ENCODE data around the gene CEP128. TPM values are rescaled to one million over a fixed set of nuclear protein-coding genes. Genes with fewer than 3 reads are reported as not detected.

CEP128 gene
- total RNA-seq, 1 experiment from 2014 or later = 16.4 TPM

DNA sequence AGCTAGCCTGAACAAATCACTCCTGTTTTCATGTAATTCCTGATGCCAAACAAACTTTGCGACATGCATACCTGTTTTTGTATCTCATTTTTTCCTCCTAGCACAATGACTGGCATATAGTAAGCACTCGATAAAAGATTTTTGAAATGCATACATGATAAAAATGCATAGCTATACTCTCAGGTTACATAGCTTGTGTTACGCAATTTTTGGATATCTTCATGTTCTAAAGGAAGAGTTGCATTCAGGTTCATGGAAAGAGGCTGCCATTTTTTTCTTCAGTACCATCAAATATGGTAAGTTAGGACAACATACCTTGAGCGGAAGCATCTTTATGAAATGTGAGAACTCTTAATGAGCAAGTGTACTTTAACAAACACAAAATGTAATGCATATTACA, 445.4 kb downstream of the CEP128 start (continued):
- TF ChIP-seq ELF1 (IDR thresholded peaks at IDR 0.05; ENCODE audit: borderline replicate concordance, low read depth) (no peak), ZFX (IDR thresholded peaks at IDR 0.05) (no peak), POLR2AphosphoS5 (IDR thresholded peaks at IDR 0.05; ENCODE audit: low read depth, low read length) (no peak)
- TF ChIP-seq, protein P1, sequence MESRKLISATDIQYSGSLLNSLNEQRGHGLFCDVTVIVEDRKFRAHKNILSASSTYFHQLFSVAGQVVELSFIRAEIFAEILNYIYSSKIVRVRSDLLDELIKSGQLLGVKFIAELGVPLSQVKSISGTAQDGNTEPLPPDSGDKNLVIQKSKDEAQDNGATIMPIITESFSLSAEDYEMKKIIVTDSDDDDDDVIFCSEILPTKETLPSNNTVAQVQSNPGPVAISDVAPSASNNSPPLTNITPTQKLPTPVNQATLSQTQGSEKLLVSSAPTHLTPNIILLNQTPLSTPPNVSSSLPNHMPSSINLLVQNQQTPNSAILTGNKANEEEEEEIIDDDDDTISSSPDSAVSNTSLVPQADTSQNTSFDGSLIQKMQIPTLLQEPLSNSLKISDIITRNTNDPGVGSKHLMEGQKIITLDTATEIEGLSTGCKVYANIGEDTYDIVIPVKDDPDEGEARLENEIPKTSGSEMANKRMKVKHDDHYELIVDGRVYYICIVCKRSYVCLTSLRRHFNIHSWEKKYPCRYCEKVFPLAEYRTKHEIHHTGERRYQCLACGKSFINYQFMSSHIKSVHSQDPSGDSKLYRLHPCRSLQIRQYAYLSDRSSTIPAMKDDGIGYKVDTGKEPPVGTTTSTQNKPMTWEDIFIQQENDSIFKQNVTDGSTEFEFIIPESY (IDR thresholded peaks at IDR 0.05; ENCODE audit: extremely low read depth, insufficient replicate concordance, low read length) = no peak

DNA sequence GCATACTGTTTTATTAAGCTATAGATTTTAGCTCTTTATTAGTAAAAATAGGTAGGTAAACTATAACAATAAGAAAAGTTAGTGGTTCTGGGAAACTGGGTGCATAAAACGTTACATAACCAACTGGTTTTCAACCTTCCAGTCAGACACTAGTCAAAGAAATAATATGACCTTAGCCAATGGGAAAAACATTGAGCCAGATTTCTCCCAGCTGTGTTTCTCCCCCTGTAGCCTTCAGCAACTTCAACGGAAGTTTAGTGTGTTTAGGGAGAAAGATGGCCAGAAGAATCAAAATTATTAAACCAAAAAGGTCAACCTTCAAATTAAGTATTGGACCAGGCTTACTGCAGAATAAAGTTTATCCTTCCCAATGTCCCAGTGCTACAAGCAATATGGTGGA, 446.8 kb downstream of the CEP128 start:
- Histone ChIP-seq H4K20me1 (ENCODE audit: insufficient read depth) (no peaks in the 10 kb centered on the region), H3K27me3 (ENCODE audit: insufficient read depth, low read length) (no peaks in the 10 kb centered on the region), H3K79me2 (ENCODE audit: insufficient read depth, low read length) (no peaks in the 10 kb centered on the region), H3K9ac (ENCODE audit: low read length) (no peak overlapping the region), H3K9me3 (ENCODE audit: control insufficient read depth in 1 of 2, insufficient read depth in 1 of 2, low read depth in 1 of 2, low read length in 2 of 2) (no peaks in the 10 kb centered on the region), H2AFZ (ENCODE audit: low read depth, low read length, poor library complexity, severe bottlenecking) (no peak overlapping the region), H3K36me3 (ENCODE audit: control insufficient read depth in 1 of 2, insufficient read depth in 2 of 2, low read length in 2 of 2) (no peaks in the 10 kb centered on the region), H3K4me2 (ENCODE audit: low read length) (no peak overlapping the region), H3K4me1 (ENCODE audit: control insufficient read depth in 1 of 2, insufficient read depth in 2 of 2, low read length in 2 of 2) (no peaks in the 10 kb centered on the region), H3K9me2 (ENCODE audit: insufficient read depth) (no peaks in the 10 kb centered on the region), H3K4me3 (replicated peaks in 1 of 2; ENCODE audit: low read depth in 1 of 2, low read length in 2 of 2) (no peak overlapping the region), H3K27ac (ENCODE audit: low read depth, low read length) (no peak overlapping the region)
- ChIA-PET CTCF (no interaction called here), RAD21 (ENCODE audit: low non-redundant PET in 1 of 2, low total read pairs in 2 of 2, uncharacterized antibody in 2 of 2, unreplicated experiment in 2 of 2) (no interaction called here), POLR2A (no interaction called here)
- intact Hi-C loops (cut with micrococcal nuclease) = no loop called here
- ATAC-seq (no peak), DNase-seq (ENCODE audit: low read depth, low spot score) (no peak)
- no TSS peak for BruUV-seq (replicated peaks)
- TF ChIP-seq YY1 (IDR thresholded peaks at IDR 0.05; ENCODE audit: extremely low read depth, insufficient replicate concordance, low read depth, low read length) (no peak), TCF7L2 (IDR thresholded peaks at IDR 0.05; ENCODE audit: borderline replicate concordance, extremely low read depth, insufficient read depth, insufficient read length) (no peak), ZFX (IDR thresholded peaks at IDR 0.05) (no peak), POLR2A (IDR thresholded peaks at IDR 0.05; ENCODE audit: borderline replicate concordance, extremely low read depth, insufficient read depth, insufficient read length) (no peak), SRF (IDR thresholded peaks at IDR 0.05; ENCODE audit: low read depth) (no peak), ZNF274 (IDR thresholded peaks at IDR 0.05; ENCODE audit: low read depth, low read length) (no peak), SP1 (IDR thresholded peaks at IDR 0.05; ENCODE audit: low read depth) (no peak), CEBPB (IDR thresholded peaks at IDR 0.05; ENCODE audit: low read depth) (no peak), EZH2phosphoT487 (IDR thresholded peaks at IDR 0.05; ENCODE audit: borderline replicate concordance) (no peak), FOSL1 (IDR thresholded peaks at IDR 0.05; ENCODE audit: low read depth) (no peak), EZH2 (IDR thresholded peaks at IDR 0.05) (no peak)
- TF ChIP-seq, protein P2, sequence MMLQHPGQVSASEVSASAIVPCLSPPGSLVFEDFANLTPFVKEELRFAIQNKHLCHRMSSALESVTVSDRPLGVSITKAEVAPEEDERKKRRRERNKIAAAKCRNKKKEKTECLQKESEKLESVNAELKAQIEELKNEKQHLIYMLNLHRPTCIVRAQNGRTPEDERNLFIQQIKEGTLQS (IDR thresholded peaks at IDR 0.05) = no peak
- TF ChIP-seq, protein P3, sequence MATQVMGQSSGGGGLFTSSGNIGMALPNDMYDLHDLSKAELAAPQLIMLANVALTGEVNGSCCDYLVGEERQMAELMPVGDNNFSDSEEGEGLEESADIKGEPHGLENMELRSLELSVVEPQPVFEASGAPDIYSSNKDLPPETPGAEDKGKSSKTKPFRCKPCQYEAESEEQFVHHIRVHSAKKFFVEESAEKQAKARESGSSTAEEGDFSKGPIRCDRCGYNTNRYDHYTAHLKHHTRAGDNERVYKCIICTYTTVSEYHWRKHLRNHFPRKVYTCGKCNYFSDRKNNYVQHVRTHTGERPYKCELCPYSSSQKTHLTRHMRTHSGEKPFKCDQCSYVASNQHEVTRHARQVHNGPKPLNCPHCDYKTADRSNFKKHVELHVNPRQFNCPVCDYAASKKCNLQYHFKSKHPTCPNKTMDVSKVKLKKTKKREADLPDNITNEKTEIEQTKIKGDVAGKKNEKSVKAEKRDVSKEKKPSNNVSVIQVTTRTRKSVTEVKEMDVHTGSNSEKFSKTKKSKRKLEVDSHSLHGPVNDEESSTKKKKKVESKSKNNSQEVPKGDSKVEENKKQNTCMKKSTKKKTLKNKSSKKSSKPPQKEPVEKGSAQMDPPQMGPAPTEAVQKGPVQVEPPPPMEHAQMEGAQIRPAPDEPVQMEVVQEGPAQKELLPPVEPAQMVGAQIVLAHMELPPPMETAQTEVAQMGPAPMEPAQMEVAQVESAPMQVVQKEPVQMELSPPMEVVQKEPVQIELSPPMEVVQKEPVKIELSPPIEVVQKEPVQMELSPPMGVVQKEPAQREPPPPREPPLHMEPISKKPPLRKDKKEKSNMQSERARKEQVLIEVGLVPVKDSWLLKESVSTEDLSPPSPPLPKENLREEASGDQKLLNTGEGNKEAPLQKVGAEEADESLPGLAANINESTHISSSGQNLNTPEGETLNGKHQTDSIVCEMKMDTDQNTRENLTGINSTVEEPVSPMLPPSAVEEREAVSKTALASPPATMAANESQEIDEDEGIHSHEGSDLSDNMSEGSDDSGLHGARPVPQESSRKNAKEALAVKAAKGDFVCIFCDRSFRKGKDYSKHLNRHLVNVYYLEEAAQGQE (IDR thresholded peaks at IDR 0.05; ENCODE audit: low read depth) = no peak
- TF ChIP-seq, protein P1 (IDR thresholded peaks at IDR 0.05; ENCODE audit: extremely low read depth, insufficient replicate concordance, low read length) = no peak

Measured in HCT116 (cell line).